Measurements from ENCODE around the gene WNK1. TPM values are rescaled to one million over a fixed set of nuclear protein-coding genes. Genes with fewer than 3 reads are reported as not detected.

The WNK1 gene
- total RNA-seq, 1 donor from 2014 or later = 150 TPM

DNA sequence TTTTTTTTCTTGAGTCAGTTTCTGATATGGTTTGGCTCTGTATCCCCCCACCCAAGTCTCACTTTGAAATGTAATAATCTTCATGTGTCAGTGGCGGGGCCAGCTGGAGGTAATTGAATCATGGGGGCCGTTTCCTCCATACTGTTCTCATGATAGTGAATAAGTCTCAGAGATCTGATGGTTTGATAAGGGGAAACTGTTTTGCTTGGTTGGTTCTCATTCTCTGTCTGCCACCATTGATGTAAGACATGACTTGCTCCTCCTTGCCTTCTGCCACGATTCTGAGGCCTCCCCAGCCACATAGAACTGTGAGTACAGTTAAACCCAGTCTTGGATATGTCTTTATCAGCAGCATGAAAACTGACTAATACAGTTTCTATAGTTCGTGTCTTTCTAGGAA is 42.9 kb downstream of the WNK1 start:
- peaks cover 35% of the 10 kb centered on the region for H3K4me1 Mint-ChIP-seq
- no peaks in the 10 kb centered on the region for H3K9me3 Mint-ChIP-seq
- no peaks in the 10 kb centered on the region for H3K27me3 Mint-ChIP-seq (ENCODE audit: low read depth)
- H3K36me3 Mint-ChIP-seq = no peaks in the 10 kb centered on the region
- H3K4me3 Mint-ChIP-seq = no peak overlapping the region
- no peak for DNase-seq (ENCODE audit: low spot score in 2 of 2, unreplicated experiment in 2 of 2)
- TF ChIP-seq CTCF (IDR thresholded peaks at IDR 0.05; ENCODE audit: unreplicated experiment) = no peak
- peak overlapping the region; percentile 53 for H3K27ac Mint-ChIP-seq

DNA sequence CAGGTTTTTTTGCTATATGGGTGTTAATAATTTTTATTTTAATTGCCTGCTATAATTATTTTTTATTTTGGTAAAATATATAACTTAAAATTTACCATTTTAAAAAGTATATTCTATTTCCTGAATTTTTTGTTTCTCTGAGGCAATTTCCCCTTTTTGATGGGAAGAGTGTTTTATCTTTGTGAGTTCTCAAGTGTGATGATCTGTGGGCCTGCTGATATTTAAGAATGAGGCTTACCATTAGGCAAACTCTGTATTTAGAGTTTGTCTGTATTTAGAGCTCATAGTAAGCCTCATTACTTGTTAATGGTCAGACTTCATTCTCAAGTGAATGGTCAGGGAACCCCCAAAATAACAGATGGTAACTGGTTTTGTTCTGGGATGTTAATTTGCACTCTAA is 48.0 kb downstream of the WNK1 start:
- no peak for DNase-seq (ENCODE audit: low spot score in 2 of 2, unreplicated experiment in 2 of 2)
- Mint-ChIP-seq H3K27ac (no peak overlapping the region), H3K27me3 (ENCODE audit: low read depth) (no peaks in the 10 kb centered on the region), H3K36me3 (no peaks in the 10 kb centered on the region), H3K4me3 (no peak overlapping the region), H3K9me3 (no peaks in the 10 kb centered on the region), H3K4me1 (peaks cover 22% of the 10 kb centered on the region)
- TF ChIP-seq CTCF (IDR thresholded peaks at IDR 0.05; ENCODE audit: unreplicated experiment) = no peak

- Mint-ChIP-seq H3K27me3 (ENCODE audit: low read depth) (no peaks in the 10 kb centered on the region), H3K27ac (peak overlapping the region; percentile 12), H3K4me3 (no peak overlapping the region), H3K4me1 (peaks cover 9% of the 10 kb centered on the region), H3K9me3 (no peaks in the 10 kb centered on the region), H3K36me3 (no peaks in the 10 kb centered on the region)
- DNase-seq (ENCODE audit: low spot score in 2 of 2, unreplicated experiment in 2 of 2) = no peak
- TF ChIP-seq CTCF (IDR thresholded peaks at IDR 0.05; ENCODE audit: unreplicated experiment) = no peak
Measured at GRCh38 chr12:802242-803120, 50.1 kb downstream of the WNK1 start.

- Mint-ChIP-seq H3K4me1 (peaks cover 7% of the 10 kb centered on the region), H3K4me3 (no peak overlapping the region), H3K9me3 (no peaks in the 10 kb centered on the region), H3K27me3 (ENCODE audit: low read depth) (no peaks in the 10 kb centered on the region), H3K27ac (no peak overlapping the region), H3K36me3 (no peaks in the 10 kb centered on the region)
- no peak for DNase-seq (ENCODE audit: low spot score in 2 of 2, unreplicated experiment in 2 of 2)
- TF ChIP-seq CTCF (IDR thresholded peaks at IDR 0.05; ENCODE audit: unreplicated experiment) = no peak
Measured at GRCh38 chr12:805022-805632, 52.7 kb downstream of the WNK1 start.

GRCh38 chr12:806200-806791 is 53.9 kb downstream of the WNK1 start:
- no peak overlapping the region for H3K4me3 Mint-ChIP-seq
- H3K9me3 Mint-ChIP-seq = no peaks in the 10 kb centered on the region
- TF ChIP-seq CTCF (IDR thresholded peaks at IDR 0.05; ENCODE audit: unreplicated experiment) = no peak
- DNase-seq (ENCODE audit: low spot score in 2 of 2, unreplicated experiment in 2 of 2) = no peak
- H3K27me3 Mint-ChIP-seq (ENCODE audit: low read depth) = no peaks in the 10 kb centered on the region
- peaks cover 11% of the 10 kb centered on the region for H3K4me1 Mint-ChIP-seq
- no peaks in the 10 kb centered on the region for H3K36me3 Mint-ChIP-seq
- H3K27ac Mint-ChIP-seq = peak overlapping the region; percentile 60
